SK-N-SH treated with all-trans-retinoic acid at 6 μM for 48 hours (cell line): ENCODE measurements around the gene IGSF9.

ENCODE experiments used
- ATAC-seq: fragments of 200-7000 bp; cut with Tn5 transposase; 3 replicates; pipeline ENCODE4 v1.9.1; 2020; ENCODE audit warnings: mild to moderate bottlenecking, moderate library complexity
- ARNTL ChIP-seq: fragments of 450-650 bp; formaldehyde crosslinking; IDR thresholded peaks from 2 replicates; pipeline ENCODE4 v1.5.0; 2020; ENCODE audit warnings: low read depth, mild to moderate bottlenecking, moderate library complexity, borderline replicate concordance
- CSDC2 ChIP-seq: fragments of 250-450 bp; sonication (Bioruptor Pico); IDR thresholded peaks from 2 replicates; pipeline ENCODE4 v1.5.0; 2020; ENCODE audit warnings: mild to moderate bottlenecking, moderate library complexity
- ESRRG ChIP-seq: fragments of 250-450 bp; sonication (Bioruptor Pico); IDR thresholded peaks from 2 replicates; pipeline ENCODE4 v1.6.1; 2021; ENCODE audit warnings: mild to moderate bottlenecking
- GLIS3 ChIP-seq: fragments of 250-450 bp; sonication (Bioruptor Pico); IDR thresholded peaks from 2 replicates; pipeline ENCODE4 v1.5.0; 2020; ENCODE audit warnings: mild to moderate bottlenecking, moderate library complexity
- ISL1 ChIP-seq: fragments of 250-450 bp; sonication (Bioruptor Pico); IDR thresholded peaks from 2 replicates; pipeline ENCODE4 v2.1.2; 2022; ENCODE audit warnings: mild to moderate bottlenecking, moderate library complexity
- PPARA ChIP-seq: fragments of 250-450 bp; sonication (Bioruptor Pico); IDR thresholded peaks from 2 replicates; pipeline ENCODE4 v1.5.0; 2020; ENCODE audit warnings: mild to moderate bottlenecking, borderline replicate concordance
- SNAI2 ChIP-seq: fragments of 250-450 bp; sonication (Bioruptor Pico); IDR thresholded peaks from 2 replicates; pipeline ENCODE4 v1.5.0; 2020; ENCODE audit warnings: mild to moderate bottlenecking, moderate library complexity
- TCF4 ChIP-seq: fragments of 250-450 bp; sonication (Bioruptor Pico); IDR thresholded peaks from 2 replicates; pipeline ENCODE4 v1.8.0; 2021; ENCODE audit warnings: mild to moderate bottlenecking, moderate library complexity, borderline replicate concordance
- TOX ChIP-seq: fragments of 250-450 bp; sonication (Bioruptor Pico); IDR thresholded peaks from 2 replicates; pipeline ENCODE4 v1.8.0; 2021; ENCODE audit warnings: mild to moderate bottlenecking, moderate library complexity, borderline replicate concordance
- ZC3H10 ChIP-seq: fragments of 250-450 bp; sonication (Bioruptor Pico); IDR thresholded peaks from 2 replicates; pipeline ENCODE4 v1.5.1; 2021; ENCODE audit warnings: mild to moderate bottlenecking, moderate library complexity
- ZFP30 ChIP-seq: fragments of 450-650 bp; formaldehyde crosslinking; IDR thresholded peaks from 2 replicates; pipeline ENCODE4 v1.5.0; 2022; ENCODE audit warnings: mild to moderate bottlenecking, moderate library complexity
- ZNF565 ChIP-seq: fragments of 450-650 bp; formaldehyde crosslinking; conservative IDR thresholded peaks from 2 replicates; pipeline ENCODE4 v1.5.0; 2020; ENCODE audit warnings: low read depth, mild to moderate bottlenecking, moderate library complexity
- ZNF70 ChIP-seq: fragments of 450-650 bp; formaldehyde crosslinking; IDR thresholded peaks from 2 replicates; pipeline ENCODE4 v1.5.0; 2020; ENCODE audit warnings: mild to moderate bottlenecking, moderate library complexity
- ZNF8 ChIP-seq: fragments of 450-650 bp; formaldehyde crosslinking; IDR thresholded peaks from 2 replicates; pipeline ENCODE4 v1.5.0; 2020; ENCODE audit warnings: mild to moderate bottlenecking, moderate library complexity
- TF ChIP-seq, protein P1 (sequence below): fragments of 250-450 bp; sonication (Bioruptor Pico); IDR thresholded peaks from 2 replicates; pipeline ENCODE4 v1.5.1; 2020; ENCODE audit warnings: low read depth, mild to moderate bottlenecking, moderate library complexity
- TF ChIP-seq, protein P2 (sequence below): fragments of 250-450 bp; sonication (Bioruptor Pico); IDR thresholded peaks from 2 replicates; pipeline ENCODE4 v1.8.0; 2021; ENCODE audit warnings: low read depth, mild to moderate bottlenecking, moderate library complexity, borderline replicate concordance
- TF ChIP-seq, protein P3 (sequence below): fragments of 250-450 bp; sonication (Bioruptor Pico); IDR thresholded peaks from 2 replicates; pipeline ENCODE4 v1.8.0; 2020; ENCODE audit warnings: mild to moderate bottlenecking, moderate library complexity, borderline replicate concordance
- TF ChIP-seq, protein P4 (sequence below): fragments of 250-450 bp; sonication (Bioruptor Pico); IDR thresholded peaks from 2 replicates; pipeline ENCODE4 v1.5.1; 2021; ENCODE audit warnings: mild to moderate bottlenecking, moderate library complexity
- TF ChIP-seq, protein P5 (sequence below): fragments of 250-450 bp; sonication (Bioruptor Pico); IDR thresholded peaks from 2 replicates; pipeline ENCODE4 v1.5.0; 2020; ENCODE audit warnings: mild to moderate bottlenecking, moderate library complexity

The IGSF9 gene

DNA sequence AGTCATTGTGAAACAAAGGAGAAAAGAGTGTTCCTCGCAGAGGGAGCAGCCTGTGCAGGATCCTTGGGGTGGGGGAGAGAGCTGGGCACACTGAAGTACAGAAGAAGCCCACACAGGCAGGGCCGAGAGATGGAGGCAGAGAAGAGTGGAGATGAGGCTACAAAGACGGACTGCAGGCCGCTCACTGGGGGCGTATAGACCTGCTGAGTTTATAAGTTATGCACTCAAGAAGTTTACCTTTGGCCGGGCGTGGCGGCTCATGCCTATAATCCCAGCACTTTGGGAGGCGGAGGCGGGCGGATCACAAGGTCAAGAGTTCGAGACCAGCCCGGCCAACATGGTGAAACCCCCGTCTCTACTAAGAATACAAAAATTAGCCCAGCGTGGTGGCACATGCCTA, 16.2 kb upstream of the IGSF9 start:
- no peak for ATAC-seq
- TF ChIP-seq ARNTL (CRISPR knock-in tag) (no peak), SNAI2 (CRISPR knock-in tag) (no peak), CSDC2 (CRISPR knock-in tag) (no peak)
- TF ChIP-seq, all 23 proteins: peak for 0

DNA sequence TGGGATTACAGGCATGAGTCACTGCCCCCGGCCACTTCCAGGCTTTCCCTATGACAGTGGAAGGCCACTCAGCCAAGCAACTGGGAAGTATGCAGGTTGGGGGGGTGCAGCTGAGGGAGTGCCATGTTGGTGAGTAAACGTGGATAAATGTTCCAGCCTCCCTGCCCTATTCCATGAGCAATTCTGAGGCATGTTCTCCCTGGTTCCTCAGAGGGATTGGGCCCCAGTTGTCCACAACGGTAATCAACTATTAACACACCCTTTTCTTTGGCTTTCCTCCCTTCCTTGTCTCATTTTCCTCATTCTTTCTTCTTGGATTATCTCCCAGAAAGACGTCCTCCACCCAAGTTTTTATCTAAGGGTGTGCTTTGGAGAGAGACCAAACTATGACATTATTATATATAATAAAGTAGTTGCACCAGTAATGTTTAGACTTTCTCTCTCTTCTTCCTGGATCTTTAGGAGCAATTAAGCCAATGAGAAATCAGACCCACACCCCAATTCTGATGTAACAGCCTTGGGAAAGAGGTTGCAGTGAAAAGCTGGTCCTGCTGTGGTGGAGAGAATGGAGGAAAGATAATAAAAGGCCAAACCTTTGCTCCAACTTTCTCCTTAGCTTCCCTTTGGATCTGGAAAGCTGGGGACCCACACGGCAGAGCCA, 15.4 kb upstream of the IGSF9 start:
- TF ChIP-seq ESRRG (CRISPR knock-in tag) (no peak), ZC3H10 (CRISPR knock-in tag) (no peak), TOX (CRISPR knock-in tag) (no peak), ZNF8 (no peak)
- TF ChIP-seq, protein P1, sequence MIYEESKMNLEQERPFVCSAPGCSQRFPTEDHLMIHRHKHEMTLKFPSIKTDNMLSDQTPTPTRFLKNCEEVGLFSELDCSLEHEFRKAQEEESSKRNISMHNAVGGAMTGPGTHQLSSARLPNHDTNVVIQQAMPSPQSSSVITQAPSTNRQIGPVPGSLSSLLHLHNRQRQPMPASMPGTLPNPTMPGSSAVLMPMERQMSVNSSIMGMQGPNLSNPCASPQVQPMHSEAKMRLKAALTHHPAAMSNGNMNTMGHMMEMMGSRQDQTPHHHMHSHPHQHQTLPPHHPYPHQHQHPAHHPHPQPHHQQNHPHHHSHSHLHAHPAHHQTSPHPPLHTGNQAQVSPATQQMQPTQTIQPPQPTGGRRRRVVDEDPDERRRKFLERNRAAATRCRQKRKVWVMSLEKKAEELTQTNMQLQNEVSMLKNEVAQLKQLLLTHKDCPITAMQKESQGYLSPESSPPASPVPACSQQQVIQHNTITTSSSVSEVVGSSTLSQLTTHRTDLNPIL = no peak

DNA sequence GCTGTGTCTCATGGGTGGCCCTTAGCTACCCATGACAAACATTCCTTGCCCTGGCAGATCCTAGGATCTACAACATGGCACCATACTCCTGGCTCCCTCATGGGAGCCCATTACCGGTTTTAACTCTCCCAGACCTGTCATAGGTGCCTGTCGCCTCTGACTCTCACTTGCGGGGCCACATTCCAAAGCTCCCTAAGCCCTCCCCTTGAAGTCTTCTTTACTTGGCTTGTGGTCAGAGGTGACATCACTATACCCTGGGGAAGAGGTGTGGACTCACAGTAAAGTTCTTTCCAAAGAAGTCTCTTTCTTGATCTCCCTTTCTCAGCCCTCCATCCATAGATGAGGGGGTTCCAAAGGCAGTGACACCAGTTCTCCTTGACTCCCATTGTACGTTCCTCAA, 14.0 kb upstream of the IGSF9 start:
- TF ChIP-seq ZFP30 = no peak
- no peak for TF ChIP-seq ZNF565 (CRISPR knock-in tag)
- TF ChIP-seq, all 23 proteins: peak for 0
- ATAC-seq = no peak

More for the DNA sequence above, 15.4 kb upstream of the IGSF9 start:
- no peak for ATAC-seq

DNA sequence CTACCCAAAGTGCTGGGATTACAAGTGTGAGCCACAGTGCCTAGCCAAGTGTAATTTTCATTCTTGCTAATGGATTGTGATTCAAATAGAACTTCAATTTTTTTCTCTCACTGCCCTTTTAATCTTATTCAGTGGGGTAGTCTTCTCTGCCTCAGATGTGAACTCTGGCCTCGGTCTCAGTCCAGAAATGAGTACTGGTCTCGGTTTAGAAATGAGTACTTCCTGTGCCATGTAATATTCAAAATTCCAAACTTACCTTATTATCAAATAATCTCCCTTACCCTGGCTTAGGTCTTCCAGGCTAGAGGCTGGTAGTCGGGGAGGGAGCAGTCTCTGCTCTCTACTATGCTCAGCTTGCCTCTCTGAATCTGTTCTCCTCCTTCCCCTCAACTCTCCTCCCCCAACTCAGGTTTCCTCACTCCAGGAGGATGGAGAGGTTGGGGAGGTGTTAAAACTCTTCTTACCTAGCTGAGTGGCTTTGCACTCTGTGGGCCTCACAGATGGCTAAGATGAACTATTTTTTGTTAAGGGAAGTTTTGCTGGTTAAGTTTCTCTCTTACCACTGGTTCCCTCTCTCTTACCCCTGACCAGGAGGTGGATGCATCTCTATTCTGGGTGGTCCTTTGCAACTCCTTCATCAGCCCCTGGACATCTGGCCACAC, 13.4 kb upstream of the IGSF9 start:
- ATAC-seq = no peak
- TF ChIP-seq ZFP30 (no peak), ISL1 (CRISPR knock-in tag) (no peak), ESRRG (CRISPR knock-in tag) (no peak)
- TF ChIP-seq, protein P2, sequence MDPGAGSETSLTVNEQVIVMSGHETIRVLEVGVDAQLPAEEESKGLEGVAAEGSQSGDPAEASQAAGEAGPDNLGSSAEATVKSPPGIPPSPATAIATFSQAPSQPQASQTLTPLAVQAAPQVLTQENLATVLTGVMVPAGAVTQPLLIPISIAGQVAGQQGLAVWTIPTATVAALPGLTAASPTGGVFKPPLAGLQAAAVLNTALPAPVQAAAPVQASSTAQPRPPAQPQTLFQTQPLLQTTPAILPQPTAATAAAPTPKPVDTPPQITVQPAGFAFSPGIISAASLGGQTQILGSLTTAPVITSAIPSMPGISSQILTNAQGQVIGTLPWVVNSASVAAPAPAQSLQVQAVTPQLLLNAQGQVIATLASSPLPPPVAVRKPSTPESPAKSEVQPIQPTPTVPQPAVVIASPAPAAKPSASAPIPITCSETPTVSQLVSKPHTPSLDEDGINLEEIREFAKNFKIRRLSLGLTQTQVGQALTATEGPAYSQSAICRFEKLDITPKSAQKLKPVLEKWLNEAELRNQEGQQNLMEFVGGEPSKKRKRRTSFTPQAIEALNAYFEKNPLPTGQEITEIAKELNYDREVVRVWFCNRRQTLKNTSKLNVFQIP (CRISPR knock-in tag) = no peak
- TF ChIP-seq, protein P3, sequence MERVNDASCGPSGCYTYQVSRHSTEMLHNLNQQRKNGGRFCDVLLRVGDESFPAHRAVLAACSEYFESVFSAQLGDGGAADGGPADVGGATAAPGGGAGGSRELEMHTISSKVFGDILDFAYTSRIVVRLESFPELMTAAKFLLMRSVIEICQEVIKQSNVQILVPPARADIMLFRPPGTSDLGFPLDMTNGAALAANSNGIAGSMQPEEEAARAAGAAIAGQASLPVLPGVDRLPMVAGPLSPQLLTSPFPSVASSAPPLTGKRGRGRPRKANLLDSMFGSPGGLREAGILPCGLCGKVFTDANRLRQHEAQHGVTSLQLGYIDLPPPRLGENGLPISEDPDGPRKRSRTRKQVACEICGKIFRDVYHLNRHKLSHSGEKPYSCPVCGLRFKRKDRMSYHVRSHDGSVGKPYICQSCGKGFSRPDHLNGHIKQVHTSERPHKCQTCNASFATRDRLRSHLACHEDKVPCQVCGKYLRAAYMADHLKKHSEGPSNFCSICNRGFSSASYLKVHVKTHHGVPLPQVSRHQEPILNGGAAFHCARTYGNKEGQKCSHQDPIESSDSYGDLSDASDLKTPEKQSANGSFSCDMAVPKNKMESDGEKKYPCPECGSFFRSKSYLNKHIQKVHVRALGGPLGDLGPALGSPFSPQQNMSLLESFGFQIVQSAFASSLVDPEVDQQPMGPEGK (CRISPR knock-in tag) = no peak

DNA sequence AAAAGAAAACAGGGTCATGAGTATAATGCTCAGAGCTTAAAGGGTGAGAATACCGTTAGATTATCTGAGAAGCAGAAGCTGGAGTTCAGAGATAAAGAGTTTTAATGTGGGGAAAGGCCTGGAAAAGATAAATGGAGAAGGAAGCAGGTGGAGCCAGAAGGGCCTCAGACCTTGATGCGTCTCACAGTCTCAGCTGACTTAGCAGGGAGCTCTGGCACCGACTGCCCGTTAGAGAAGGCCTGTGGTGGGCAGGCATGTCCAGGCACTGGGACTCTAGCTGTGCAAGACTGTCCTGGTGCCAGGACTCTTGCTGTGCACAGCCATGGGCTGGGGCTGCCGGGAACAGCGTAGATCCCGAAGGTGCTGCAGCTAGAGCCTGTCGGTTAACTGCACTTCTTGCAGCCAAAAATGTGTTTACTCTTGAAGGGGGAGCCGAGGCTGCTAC, 12.4 kb upstream of the IGSF9 start:
- peak; percentile 10; the same call in 2 of the 3 replicates for ATAC-seq
- TF ChIP-seq, protein P3 (CRISPR knock-in tag) = no peak
- TF ChIP-seq GLIS3 (CRISPR knock-in tag) = no peak
- TF ChIP-seq ESRRG (CRISPR knock-in tag) = no peak
- TF ChIP-seq PPARA = no peak
- TF ChIP-seq TCF4 = no peak
- TF ChIP-seq, protein P4, sequence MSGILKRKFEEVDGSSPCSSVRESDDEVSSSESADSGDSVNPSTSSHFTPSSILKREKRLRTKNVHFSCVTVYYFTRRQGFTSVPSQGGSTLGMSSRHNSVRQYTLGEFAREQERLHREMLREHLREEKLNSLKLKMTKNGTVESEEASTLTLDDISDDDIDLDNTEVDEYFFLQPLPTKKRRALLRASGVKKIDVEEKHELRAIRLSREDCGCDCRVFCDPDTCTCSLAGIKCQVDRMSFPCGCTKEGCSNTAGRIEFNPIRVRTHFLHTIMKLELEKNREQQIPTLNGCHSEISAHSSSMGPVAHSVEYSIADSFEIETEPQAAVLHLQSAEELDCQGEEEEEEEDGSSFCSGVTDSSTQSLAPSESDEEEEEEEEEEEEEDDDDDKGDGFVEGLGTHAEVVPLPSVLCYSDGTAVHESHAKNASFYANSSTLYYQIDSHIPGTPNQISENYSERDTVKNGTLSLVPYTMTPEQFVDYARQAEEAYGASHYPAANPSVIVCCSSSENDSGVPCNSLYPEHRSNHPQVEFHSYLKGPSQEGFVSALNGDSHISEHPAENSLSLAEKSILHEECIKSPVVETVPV (CRISPR knock-in tag) = no peak
- TF ChIP-seq ZFP30 = no peak
- TF ChIP-seq ZNF8 = no peak
- TF ChIP-seq, protein P2 (CRISPR knock-in tag) = no peak
- no peak for TF ChIP-seq ZC3H10 (CRISPR knock-in tag)
- TF ChIP-seq, protein P5, sequence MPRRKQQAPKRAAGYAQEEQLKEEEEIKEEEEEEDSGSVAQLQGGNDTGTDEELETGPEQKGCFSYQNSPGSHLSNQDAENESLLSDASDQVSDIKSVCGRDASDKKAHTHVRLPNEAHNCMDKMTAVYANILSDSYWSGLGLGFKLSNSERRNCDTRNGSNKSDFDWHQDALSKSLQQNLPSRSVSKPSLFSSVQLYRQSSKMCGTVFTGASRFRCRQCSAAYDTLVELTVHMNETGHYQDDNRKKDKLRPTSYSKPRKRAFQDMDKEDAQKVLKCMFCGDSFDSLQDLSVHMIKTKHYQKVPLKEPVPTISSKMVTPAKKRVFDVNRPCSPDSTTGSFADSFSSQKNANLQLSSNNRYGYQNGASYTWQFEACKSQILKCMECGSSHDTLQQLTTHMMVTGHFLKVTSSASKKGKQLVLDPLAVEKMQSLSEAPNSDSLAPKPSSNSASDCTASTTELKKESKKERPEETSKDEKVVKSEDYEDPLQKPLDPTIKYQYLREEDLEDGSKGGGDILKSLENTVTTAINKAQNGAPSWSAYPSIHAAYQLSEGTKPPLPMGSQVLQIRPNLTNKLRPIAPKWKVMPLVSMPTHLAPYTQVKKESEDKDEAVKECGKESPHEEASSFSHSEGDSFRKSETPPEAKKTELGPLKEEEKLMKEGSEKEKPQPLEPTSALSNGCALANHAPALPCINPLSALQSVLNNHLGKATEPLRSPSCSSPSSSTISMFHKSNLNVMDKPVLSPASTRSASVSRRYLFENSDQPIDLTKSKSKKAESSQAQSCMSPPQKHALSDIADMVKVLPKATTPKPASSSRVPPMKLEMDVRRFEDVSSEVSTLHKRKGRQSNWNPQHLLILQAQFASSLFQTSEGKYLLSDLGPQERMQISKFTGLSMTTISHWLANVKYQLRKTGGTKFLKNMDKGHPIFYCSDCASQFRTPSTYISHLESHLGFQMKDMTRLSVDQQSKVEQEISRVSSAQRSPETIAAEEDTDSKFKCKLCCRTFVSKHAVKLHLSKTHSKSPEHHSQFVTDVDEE (CRISPR knock-in tag) = no peak
- TF ChIP-seq ZNF70 (CRISPR knock-in tag) = no peak
